SK-N-MC (cell line): Measurements from ENCODE around the gene LHFPL2.

Experiments used
- EZH2 ChIP-seq: fragments of 200-600 bp; sonication (generic); IDR thresholded peaks from one replicate; pipeline ENCODE4 v1.6.1; 2017; ENCODE audit warnings: antibody characterized with exemption
- FOXP2 ChIP-seq: optimal IDR thresholded peaks from 2 replicates; pipeline ENCODE3; 2011; ENCODE audit warnings: mild to moderate bottlenecking, moderate library complexity; ENCODE audit not compliant: insufficient read depth; ENCODE audit errors: extremely low read length, control extremely low read depth
- POLR2AphosphoS5 ChIP-seq: IDR thresholded peaks from 2 replicates; pipeline ENCODE4 v1.6.1; 2012; ENCODE audit warnings: mild to moderate bottlenecking, low read depth, low read length, borderline replicate concordance

- TF ChIP-seq EZH2 (no peak), POLR2AphosphoS5 (no peak), FOXP2 (no peak)
Measured at GRCh38 chr5:78589923-78590322, 58.6 kb downstream of the LHFPL2 start.
